ENCODE results near the gene RINT1. TPM values are rescaled to one million over a fixed set of nuclear protein-coding genes. Genes with fewer than 3 reads are reported as not detected.
"Not testable (repeated sequence)": the region's sequence is repeated elsewhere in the genome, so short reads cannot be mapped to it uniquely, and the experiment has no call there.

RINT1 gene
- polyA plus RNA-seq, 1 of the 3 experiments (the other 2 are of a cell fraction): 13.1 TPM

DNA sequence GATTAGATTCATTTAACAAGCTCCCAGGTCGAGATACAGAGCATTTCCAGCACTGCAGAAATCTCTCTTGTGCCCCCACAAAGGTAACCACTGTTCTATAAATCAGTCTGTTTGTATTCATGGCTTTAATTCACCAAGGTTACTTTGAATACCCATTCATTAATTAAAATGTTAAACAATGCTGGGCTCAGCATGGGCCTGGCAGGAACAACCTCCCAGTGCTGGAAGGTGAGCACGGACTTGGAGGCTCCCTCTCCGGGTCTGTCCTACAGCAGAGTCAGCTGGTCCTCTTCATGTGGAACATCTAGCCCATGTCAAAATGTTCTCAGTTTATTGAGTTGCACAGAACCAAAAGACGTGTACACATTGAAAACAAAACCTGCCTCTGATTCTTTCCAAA lies 64.9 kb downstream of the RINT1 start:
- DNase-seq: no peak
- Histone ChIP-seq H3K27me3 (ENCODE audit: insufficient read depth) (no peaks in the 10 kb centered on the region), H2AFZ (ENCODE audit: low read depth) (no peak overlapping the region), H4K20me1 (ENCODE audit: insufficient read depth) (no peaks in the 10 kb centered on the region), H3K4me1 (ENCODE audit: control insufficient read depth in 1 of 2, insufficient read depth in 2 of 2, low read depth in 1 of 2, low read length in 1 of 2) (no peaks in the 10 kb centered on the region), H3K79me2 (ENCODE audit: insufficient read depth) (no peaks in the 10 kb centered on the region), H3K9me2 (no peaks in the 10 kb centered on the region), H3K9me3 (no peaks in the 10 kb centered on the region), H3K9ac (no peak overlapping the region), H3K4me2 (no peak overlapping the region), H3K4me3 (ENCODE audit: low read depth in 2 of 2, low read length in 1 of 2) (no peak overlapping the region), H3F3A (replicated peaks; ENCODE audit: insufficient read depth) (no peaks in the 10 kb centered on the region), H3K27ac (ENCODE audit: low read depth in 2 of 2, low read length in 1 of 2) (no peak overlapping the region), H3K36me3 (replicated peaks in 1 of 2; ENCODE audit: control insufficient read depth in 1 of 2, insufficient read depth in 2 of 2, low read length in 1 of 2) (no peaks in the 10 kb centered on the region)
- 72% methylated on average over 4 of the region's 4 CpGs for WGBS (ENCODE audit: low lambda C conversion rate)
- ChIA-PET POLR2A (no interaction called here), CTCF (interaction anchor here (0.7 to 1.3 kb wide), 3 partner anchors 10 to 446 kb away, joined by 3 read pairs; no protein-coding TSS in a partner anchor)
- no peak for TF ChIP-seq SIN3A (IDR thresholded peaks at IDR 0.05; ENCODE audit: borderline replicate concordance, low read depth, low read length)
- TF ChIP-seq POLR2AphosphoS5 (IDR thresholded peaks at IDR 0.05; ENCODE audit: low read depth, low read length): no peak
- TF ChIP-seq CHD2 (IDR thresholded peaks at IDR 0.05; ENCODE audit: low read length, partially characterized antibody): no peak
- TF ChIP-seq NFIC (IDR thresholded peaks at IDR 0.05; ENCODE audit: borderline replicate concordance): no peak
- TF ChIP-seq, protein P1, sequence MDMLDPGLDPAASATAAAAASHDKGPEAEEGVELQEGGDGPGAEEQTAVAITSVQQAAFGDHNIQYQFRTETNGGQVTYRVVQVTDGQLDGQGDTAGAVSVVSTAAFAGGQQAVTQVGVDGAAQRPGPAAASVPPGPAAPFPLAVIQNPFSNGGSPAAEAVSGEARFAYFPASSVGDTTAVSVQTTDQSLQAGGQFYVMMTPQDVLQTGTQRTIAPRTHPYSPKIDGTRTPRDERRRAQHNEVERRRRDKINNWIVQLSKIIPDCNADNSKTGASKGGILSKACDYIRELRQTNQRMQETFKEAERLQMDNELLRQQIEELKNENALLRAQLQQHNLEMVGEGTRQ (IDR thresholded peaks at IDR 0.05; ENCODE audit: borderline replicate concordance, low read depth, low read length): no peak
- TF ChIP-seq YY1 (IDR thresholded peaks at IDR 0.05; ENCODE audit: low read depth): no peak
- no peak for TF ChIP-seq FOXM1 (IDR thresholded peaks at IDR 0.05; ENCODE audit: low read depth)
- TF ChIP-seq, protein P2, sequence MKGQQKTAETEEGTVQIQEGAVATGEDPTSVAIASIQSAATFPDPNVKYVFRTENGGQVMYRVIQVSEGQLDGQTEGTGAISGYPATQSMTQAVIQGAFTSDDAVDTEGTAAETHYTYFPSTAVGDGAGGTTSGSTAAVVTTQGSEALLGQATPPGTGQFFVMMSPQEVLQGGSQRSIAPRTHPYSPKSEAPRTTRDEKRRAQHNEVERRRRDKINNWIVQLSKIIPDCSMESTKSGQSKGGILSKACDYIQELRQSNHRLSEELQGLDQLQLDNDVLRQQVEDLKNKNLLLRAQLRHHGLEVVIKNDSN (IDR thresholded peaks at IDR 0.05; ENCODE audit: borderline replicate concordance, low read depth): no peak
- no peak for TF ChIP-seq GATA2 (CRISPR knock-in tag; IDR thresholded peaks at IDR 0.05)

DNA sequence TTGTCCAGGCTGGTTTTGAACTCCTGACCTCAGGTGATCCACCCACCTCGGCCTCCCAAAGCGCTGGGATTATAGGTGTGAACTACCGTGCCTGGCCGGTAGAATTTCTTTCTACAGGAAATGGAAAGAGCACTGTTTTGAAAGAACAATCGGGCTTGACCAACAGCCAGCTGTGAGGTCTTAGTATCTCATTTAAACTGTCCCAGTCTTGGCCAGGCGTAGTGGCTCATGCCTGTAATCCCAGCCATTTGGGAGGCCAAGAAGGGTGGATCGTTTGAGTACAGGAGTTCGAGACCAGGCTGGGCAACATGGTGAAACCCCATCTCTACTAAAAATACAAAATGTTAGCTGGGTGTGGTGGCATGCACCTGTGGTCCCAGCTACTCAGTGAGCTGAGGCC lies 67.1 kb downstream of the RINT1 start:
- not testable (repeated sequence) for H3K4me1 ChIP-seq (ENCODE audit: control insufficient read depth in 1 of 2, insufficient read depth in 2 of 2, low read depth in 1 of 2, low read length in 1 of 2); H3K27ac ChIP-seq (ENCODE audit: low read depth in 2 of 2, low read length in 1 of 2); H3K9me2 ChIP-seq; H3F3A ChIP-seq (replicated peaks; ENCODE audit: insufficient read depth); H4K20me1 ChIP-seq (ENCODE audit: insufficient read depth); H2AFZ ChIP-seq (ENCODE audit: low read depth); H3K9ac ChIP-seq; H3K4me3 ChIP-seq (ENCODE audit: low read depth in 2 of 2, low read length in 1 of 2); H3K36me3 ChIP-seq (replicated peaks in 1 of 2; ENCODE audit: control insufficient read depth in 1 of 2, insufficient read depth in 2 of 2, low read length in 1 of 2); H3K27me3 ChIP-seq (ENCODE audit: insufficient read depth); H3K79me2 ChIP-seq (ENCODE audit: insufficient read depth); H3K9me3 ChIP-seq; H3K4me2 ChIP-seq; DNase-seq
- 68% methylated on average over 8 of the region's 8 CpGs for WGBS (ENCODE audit: low lambda C conversion rate)
- ChIA-PET CTCF (interaction anchor here (1.4 to 2.9 kb wide), 3 partner anchors 9 to 45 kb away, joined by 3 to 22 read pairs (median 5); no protein-coding TSS in a partner anchor), POLR2A (interaction anchor here (0.7 kb wide), 1 partner anchor 67 kb away, joined by 3 read pairs; the partner anchor contains the start of gene RINT1)

DNA sequence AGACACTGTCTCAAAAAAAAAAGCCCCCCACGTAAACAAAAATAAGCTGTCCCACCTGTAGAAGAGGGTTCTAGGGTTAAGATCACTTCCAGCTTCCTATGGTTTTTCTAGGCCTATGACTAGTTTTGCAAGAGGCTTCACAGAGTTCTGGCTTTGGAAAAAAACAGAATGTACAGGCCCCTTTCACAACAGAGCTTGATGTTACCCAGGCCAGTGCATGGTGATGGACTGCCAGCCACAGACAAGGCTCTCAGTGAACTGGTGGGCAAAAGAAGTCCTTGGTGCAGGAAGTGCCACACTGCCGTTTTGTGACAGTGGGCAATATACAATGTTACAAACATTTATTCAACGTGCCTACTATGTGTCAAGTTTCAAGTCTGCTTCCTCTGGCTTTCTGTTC lies 67.5 kb downstream of the RINT1 start:
- POLR2A ChIA-PET: interaction anchor here (0.7 kb wide), 1 partner anchor 67 kb away, joined by 3 read pairs; the partner anchor contains the start of gene RINT1
- no peak overlapping the region for H3K27ac ChIP-seq (ENCODE audit: low read depth in 2 of 2, low read length in 1 of 2)
- H3F3A ChIP-seq (replicated peaks; ENCODE audit: insufficient read depth): no peaks in the 10 kb centered on the region
- no peaks in the 10 kb centered on the region for H3K27me3 ChIP-seq (ENCODE audit: insufficient read depth)
- no peaks in the 10 kb centered on the region for H4K20me1 ChIP-seq (ENCODE audit: insufficient read depth)
- no peaks in the 10 kb centered on the region for H3K79me2 ChIP-seq (ENCODE audit: insufficient read depth)
- peaks cover 0 to 3% of the 10 kb centered on the region in 2 experiments for H3K36me3 ChIP-seq (replicated peaks in 1 of 2; ENCODE audit: control insufficient read depth in 1 of 2, insufficient read depth in 2 of 2, low read length in 1 of 2)
- no peak overlapping the region for H2AFZ ChIP-seq (ENCODE audit: low read depth)
- H3K4me2 ChIP-seq: no peak overlapping the region
- no peaks in the 10 kb centered on the region for H3K9me3 ChIP-seq
- peaks cover 0 to 2% of the 10 kb centered on the region in 2 experiments; a peak in 1 of 4 replicates for H3K4me1 ChIP-seq (ENCODE audit: control insufficient read depth in 1 of 2, insufficient read depth in 2 of 2, low read depth in 1 of 2, low read length in 1 of 2)
- TF ChIP-seq POLR2AphosphoS5 (IDR thresholded peaks at IDR 0.05; ENCODE audit: low read depth, low read length): no peak
- TF ChIP-seq EP300 (IDR thresholded peaks at IDR 0.05; ENCODE audit: borderline replicate concordance in 1 of 2, low read depth in 1 of 2, low read length in 1 of 2): no peak
- no peak for TF ChIP-seq GABPA (IDR thresholded peaks at IDR 0.05; ENCODE audit: low read depth)
- TF ChIP-seq, protein P3, sequence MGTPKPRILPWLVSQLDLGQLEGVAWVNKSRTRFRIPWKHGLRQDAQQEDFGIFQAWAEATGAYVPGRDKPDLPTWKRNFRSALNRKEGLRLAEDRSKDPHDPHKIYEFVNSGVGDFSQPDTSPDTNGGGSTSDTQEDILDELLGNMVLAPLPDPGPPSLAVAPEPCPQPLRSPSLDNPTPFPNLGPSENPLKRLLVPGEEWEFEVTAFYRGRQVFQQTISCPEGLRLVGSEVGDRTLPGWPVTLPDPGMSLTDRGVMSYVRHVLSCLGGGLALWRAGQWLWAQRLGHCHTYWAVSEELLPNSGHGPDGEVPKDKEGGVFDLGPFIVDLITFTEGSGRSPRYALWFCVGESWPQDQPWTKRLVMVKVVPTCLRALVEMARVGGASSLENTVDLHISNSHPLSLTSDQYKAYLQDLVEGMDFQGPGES (IDR thresholded peaks at IDR 0.05; ENCODE audit: low read depth, low read length): no peak
- no peak for TF ChIP-seq YY1 (IDR thresholded peaks at IDR 0.05; ENCODE audit: low read depth)
- TF ChIP-seq RAD21 (IDR thresholded peaks at IDR 0.05; ENCODE audit: low read length): no peak
- no peak for TF ChIP-seq FOXJ3 (CRISPR knock-in tag; IDR thresholded peaks at IDR 0.05)
- TF ChIP-seq NRF1 (IDR thresholded peaks at IDR 0.05; ENCODE audit: low read depth, low read length): no peak
- no peak for TF ChIP-seq MXI1 (IDR thresholded peaks at IDR 0.05; ENCODE audit: low read depth, low read length)
- no peak for TF ChIP-seq GATA2 (CRISPR knock-in tag; IDR thresholded peaks at IDR 0.05)
- WGBS (ENCODE audit: low lambda C conversion rate): 48% methylated on average over 3 of the region's 3 CpGs
- no peak overlapping the region for H3K4me3 ChIP-seq (ENCODE audit: low read depth in 2 of 2, low read length in 1 of 2)
- CTCF ChIA-PET: interaction anchor here (1.4 to 2.9 kb wide), 3 partner anchors 10 to 44 kb away, joined by 3 to 22 read pairs (median 5); no protein-coding TSS in a partner anchor
- no peak overlapping the region for H3K9ac ChIP-seq
- no peaks in the 10 kb centered on the region for H3K9me2 ChIP-seq
- DNase-seq: no peak
